ENCODE data around the gene TOX2.

The TOX2 gene

GRCh38 chr20:44064501-44065400 is 150.1 kb downstream of the TOX2 start:
- DNase-seq (ENCODE audit: low read depth), result no peak

GRCh38 chr20:44065401-44066340 is 151.0 kb downstream of the TOX2 start:
- DNase-seq (ENCODE audit: low read depth), result no peak

GRCh38 chr20:44066645-44067606 is 152.3 kb downstream of the TOX2 start:
- no peak for DNase-seq (ENCODE audit: low read depth)

- DNase-seq (ENCODE audit: low read depth), result no peak
Observed at GRCh38 chr20:44067650-44068081, 153.0 kb downstream of the TOX2 start.

GRCh38 chr20:44068316-44069201 is 153.9 kb downstream of the TOX2 start:
- no peak for DNase-seq (ENCODE audit: low read depth)

- DNase-seq (ENCODE audit: low read depth), result peak; percentile 43
Observed at GRCh38 chr20:44069203-44070011, 154.8 kb downstream of the TOX2 start.

GRCh38 chr20:44070139-44070900 is 155.7 kb downstream of the TOX2 start:
- no peak for DNase-seq (ENCODE audit: low read depth)

GRCh38 chr20:44071057-44071456 is 156.4 kb downstream of the TOX2 start:
- DNase-seq (ENCODE audit: low read depth), result no peak

- no peak for DNase-seq (ENCODE audit: low read depth)
Observed at GRCh38 chr20:44071526-44072111, 157.0 kb downstream of the TOX2 start.

GRCh38 chr20:44072384-44072783 is 157.7 kb downstream of the TOX2 start:
- no peak for DNase-seq (ENCODE audit: low read depth)

- no peak for DNase-seq (ENCODE audit: low read depth)
Observed at GRCh38 chr20:44073011-44073674, 158.5 kb downstream of the TOX2 start.

GRCh38 chr20:44073675-44074071 is 159.0 kb downstream of the TOX2 start:
- no peak for DNase-seq (ENCODE audit: low read depth)

- DNase-seq (ENCODE audit: low read depth), result no peak
Observed at GRCh38 chr20:44074252-44075151, 159.8 kb downstream of the TOX2 start.

GRCh38 chr20:44075191-44075949 is 160.7 kb downstream of the TOX2 start:
- DNase-seq (ENCODE audit: low read depth), result no peak

GRCh38 chr20:44075950-44076232 is 161.2 kb downstream of the TOX2 start:
- DNase-seq (ENCODE audit: low read depth), result no peak

- no peak for DNase-seq (ENCODE audit: low read depth)
Observed at GRCh38 chr20:44079291-44079690, 164.6 kb downstream of the TOX2 start.

Data from activated T-cell treated with anti-CD3 and anti-CD28 coated beads for 48 hours (primary cell).